ENCODE data around the gene KCNK15. TPM values are rescaled to one million over a fixed set of nuclear protein-coding genes. Genes with fewer than 3 reads are reported as not detected.

Gene KCNK15
- total RNA-seq, 6 experiments from 2014 or later, result 0.07 to 0.43 (median 0.19) TPM; not detected in 2

DNA sequence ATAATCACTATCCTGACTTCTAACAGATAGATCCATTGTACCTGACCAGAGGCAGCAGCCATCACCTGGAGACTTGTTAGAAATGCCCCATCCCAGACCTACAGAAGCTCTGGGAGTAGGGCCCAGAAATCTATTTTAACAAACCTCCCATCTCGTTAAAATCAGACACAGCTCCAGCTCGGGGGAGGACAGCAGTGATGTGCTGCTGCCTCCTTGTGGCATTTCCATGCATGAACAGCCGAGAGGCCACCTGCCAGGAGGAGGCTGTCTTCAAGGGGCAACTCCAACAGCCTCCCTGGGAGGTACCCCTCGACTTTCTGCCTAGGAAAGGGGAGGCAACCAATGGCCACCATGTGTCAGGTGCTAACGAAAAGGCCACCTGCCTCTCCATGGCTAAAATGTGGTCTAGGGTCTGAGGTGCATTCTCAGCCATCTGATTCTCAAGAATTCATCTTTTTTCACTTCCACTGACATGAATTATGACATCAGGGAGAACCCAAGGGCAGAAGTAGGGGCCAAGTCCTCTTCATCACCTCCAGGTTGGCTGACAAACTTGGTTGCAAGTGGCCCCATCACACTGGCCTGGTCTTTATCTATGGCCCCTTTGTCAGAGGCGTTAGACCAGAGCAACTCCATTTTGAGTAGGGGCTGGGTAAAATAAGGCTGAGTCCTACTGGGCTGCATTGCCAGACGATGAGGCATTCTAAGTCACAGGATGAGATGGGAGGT lies 12.2 kb upstream of the KCNK15 start:
- peak in 1 of 3 donors; percentile 52 for DNase-seq
- H3K27ac ChIP-seq, result no peak overlapping the region
- no peaks in the 10 kb centered on the region for H3K36me3 ChIP-seq
- TF ChIP-seq CTCF (IDR thresholded peaks at IDR 0.05), result peak; percentile 68 to 86 (median 72)
- no peak for TF ChIP-seq POLR2A (IDR thresholded peaks at IDR 0.05)
- H3K4me3 ChIP-seq, result no peak overlapping the region
- no peaks in the 10 kb centered on the region for H3K9me3 ChIP-seq
- intact Hi-C loops (cut with DNase I), result loop anchor here in 1 of 2 donors (5.0 kb wide), 1 partner anchor 51 kb away; no protein-coding TSS in a partner anchor
- WGBS (ENCODE audit: insufficient coverage, low coverage, low lambda C conversion rate, missing lambda C conversion rate), result 23% methylated on average over 5 of the region's 7 CpGs
- peak; percentile 53 to 64 (median 61) for ATAC-seq
- peaks cover 0 to 4% (median 0%) of the 10 kb centered on the region in 4 donors for H3K4me1 ChIP-seq
- H3K27me3 ChIP-seq, result no peaks in the 10 kb centered on the region

DNA sequence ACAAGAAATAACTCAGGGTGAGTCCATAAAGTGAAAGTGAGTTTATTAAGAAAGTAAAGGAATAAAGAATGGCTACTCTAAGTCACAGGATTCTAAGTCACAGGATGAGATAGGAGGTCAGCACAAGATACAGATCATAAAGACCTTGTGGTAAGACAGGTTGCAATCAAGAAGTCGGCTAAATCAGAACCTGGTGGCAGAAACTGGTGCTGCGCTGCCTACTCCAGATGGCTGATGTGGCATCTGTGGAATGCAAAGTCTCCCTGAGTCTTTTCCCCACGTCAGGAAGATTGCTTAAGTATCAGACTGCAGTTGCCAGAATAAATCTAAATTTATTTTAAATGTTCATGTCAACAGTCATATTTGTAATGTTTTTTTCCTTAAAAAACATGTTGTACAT lies 10.7 kb upstream of the KCNK15 start:
- ATAC-seq (no peak), DNase-seq (no peak)
- H3K4me1 ChIP-seq, result peaks cover 0 to 4% (median 0%) of the 10 kb centered on the region in 4 donors
- TF ChIP-seq POLR2A (IDR thresholded peaks at IDR 0.05), result no peak
- TF ChIP-seq CTCF (IDR thresholded peaks at IDR 0.05), result no peak
- H3K9me3 ChIP-seq, result no peaks in the 10 kb centered on the region
- intact Hi-C loops (cut with DNase I), result loop anchor here in 1 of 2 donors (5.0 kb wide), 1 partner anchor 53 kb away; no protein-coding TSS in a partner anchor
- H3K27ac ChIP-seq, result no peak overlapping the region
- WGBS (ENCODE audit: insufficient coverage, low coverage, low lambda C conversion rate, missing lambda C conversion rate), result 83% methylated on average over 2 of the region's 3 CpGs
- H3K4me3 ChIP-seq, result no peak overlapping the region
- H3K27me3 ChIP-seq, result no peaks in the 10 kb centered on the region
- no peaks in the 10 kb centered on the region for H3K36me3 ChIP-seq

DNA sequence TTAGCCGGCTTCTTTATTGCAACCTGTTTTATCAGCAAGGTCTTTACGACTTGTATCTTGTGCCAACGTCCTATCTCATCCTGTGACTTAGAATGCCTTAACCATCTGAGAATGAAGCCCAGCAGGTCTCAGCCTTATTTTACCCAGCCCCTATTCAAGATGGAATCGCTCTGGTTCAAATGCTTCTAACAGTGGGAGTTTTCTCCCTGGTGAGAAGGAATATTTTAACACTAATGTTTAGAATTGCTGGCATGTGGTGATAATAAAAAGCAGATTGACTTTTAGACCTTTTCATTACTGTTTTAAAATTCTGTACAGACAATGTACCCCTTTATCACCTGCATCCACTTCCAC lies 9.9 kb upstream of the KCNK15 start:
- no peak for TF ChIP-seq CTCF (IDR thresholded peaks at IDR 0.05)
- TF ChIP-seq POLR2A (IDR thresholded peaks at IDR 0.05), result no peak
- H3K4me1 ChIP-seq, result peaks cover 0 to 4% (median 0%) of the 10 kb centered on the region in 4 donors
- no peak overlapping the region for H3K27ac ChIP-seq
- ATAC-seq (no peak), DNase-seq (no peak)
- peak overlapping the region in 1 of 3 donors; percentile 19 for H3K4me3 ChIP-seq
- H3K27me3 ChIP-seq, result no peaks in the 10 kb centered on the region
- no peaks in the 10 kb centered on the region for H3K9me3 ChIP-seq
- intact Hi-C loops (cut with DNase I), result no loop called here
- H3K36me3 ChIP-seq, result no peaks in the 10 kb centered on the region
- WGBS (ENCODE audit: insufficient coverage, low coverage, low lambda C conversion rate, missing lambda C conversion rate), result 82% methylated on average over 3 of the region's 4 CpGs

GRCh38 chr20:44736170-44737021 lies 9.3 kb upstream of the KCNK15 start:
- H3K27ac ChIP-seq, result peak overlapping the region in 1 of 3 donors; percentile 22
- intact Hi-C loops (cut with DNase I), result no loop called here
- DNase-seq, result peak in 2 of 3 donors; percentile 61 to 79
- H3K9me3 ChIP-seq, result no peaks in the 10 kb centered on the region
- H3K4me1 ChIP-seq, result peaks cover 0 to 4% (median 0%) of the 10 kb centered on the region in 4 donors
- H3K27me3 ChIP-seq, result no peaks in the 10 kb centered on the region
- peak; percentile 91 to 95 (median 94) for ATAC-seq
- H3K4me3 ChIP-seq, result peak overlapping the region in 1 of 3 donors; percentile 19
- TF ChIP-seq CTCF (IDR thresholded peaks at IDR 0.05), result peak in 2 of 4 donors; percentile 12 to 26
- TF ChIP-seq POLR2A (IDR thresholded peaks at IDR 0.05), result no peak
- no peaks in the 10 kb centered on the region for H3K36me3 ChIP-seq
- WGBS (ENCODE audit: insufficient coverage, low coverage, low lambda C conversion rate, missing lambda C conversion rate), result 14% methylated on average over 6 of the region's 6 CpGs
